Stimulated activated CD4-positive, alpha-beta T cell treated with anti-CD3 and anti-CD28 coated beads, Interleukin-15, amount 100 ng/mL, for 1 hour (primary cell): Measurements from ENCODE around the gene ADNP.

Experiments used
- DNase-seq, 2 donors: peaks; one replicate each; pipeline ENCODE4 v3.0.0-alpha.2; 2020; ENCODE audit warnings: low read depth in 1 of 2, low spot score in 1 of 2

Gene ADNP

DNA sequence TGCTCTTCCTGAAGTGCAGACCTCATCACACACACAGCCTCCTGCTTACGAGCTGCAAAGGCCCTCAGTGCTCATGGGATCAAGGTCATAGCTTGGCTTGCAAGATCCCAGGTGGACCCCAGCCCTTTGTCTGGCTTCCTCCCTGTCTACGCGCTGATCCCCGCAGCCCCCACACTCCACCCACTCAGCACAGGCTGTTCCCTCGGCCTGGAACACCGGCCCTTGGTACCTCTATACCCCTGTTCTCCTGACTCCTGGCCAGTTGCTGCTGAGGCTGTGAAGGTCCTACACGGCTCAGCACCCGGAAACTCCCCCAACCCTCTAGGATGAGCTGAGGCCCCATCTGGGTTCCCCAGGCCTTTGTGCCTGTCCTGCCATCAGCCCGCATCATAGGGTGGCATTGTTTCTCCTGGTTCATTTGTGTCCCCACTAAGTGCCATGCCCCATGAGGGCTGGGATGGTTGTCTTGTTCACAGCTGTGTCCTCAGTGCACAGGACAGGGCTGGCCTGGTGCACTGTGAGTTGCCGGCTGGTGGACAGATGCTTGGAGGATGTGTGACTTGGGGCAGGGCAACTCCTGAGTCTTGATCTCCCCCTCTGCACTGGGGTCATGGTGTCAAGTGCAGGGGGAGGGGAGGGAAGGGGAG is 57.0 kb downstream of the ADNP start:
- DNase-seq = no peak

DNA sequence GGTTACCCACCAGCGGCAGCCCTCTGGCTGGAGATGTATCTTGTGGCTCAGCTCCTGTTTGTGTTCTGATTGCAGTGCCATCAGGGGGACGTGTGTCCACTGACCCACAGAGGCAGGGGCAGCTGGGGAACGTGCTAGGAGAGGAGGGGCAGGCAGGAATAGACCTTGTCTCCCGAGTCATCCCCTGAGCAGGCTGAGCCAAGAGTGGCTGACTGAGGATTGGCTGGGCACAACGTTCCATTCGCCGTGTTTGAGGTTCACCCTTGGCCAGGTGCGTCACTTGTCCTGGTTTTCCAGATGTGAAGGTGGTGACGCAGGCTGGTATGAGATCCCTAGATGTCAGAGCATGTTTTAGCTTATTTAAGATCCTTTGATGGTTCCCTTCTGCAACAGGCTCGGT is 57.7 kb downstream of the ADNP start:
- no peak for DNase-seq

GRCh38 chr20:50872560-50873425 is 58.4 kb downstream of the ADNP start:
- DNase-seq = no peak

GRCh38 chr20:50870561-50871161 is 60.6 kb downstream of the ADNP start:
- no peak for DNase-seq

GRCh38 chr20:50868509-50869495 is 62.4 kb downstream of the ADNP start:
- no peak for DNase-seq

GRCh38 chr20:50867805-50868204 is 63.4 kb downstream of the ADNP start:
- no peak for DNase-seq

- no peak for DNase-seq
Measured at GRCh38 chr20:50866831-50867230, 64.4 kb downstream of the ADNP start.

- DNase-seq = no peak
Measured at GRCh38 chr20:50866036-50866685, 65.1 kb downstream of the ADNP start.

- DNase-seq = no peak
Measured at GRCh38 chr20:50865591-50865990, 65.6 kb downstream of the ADNP start.

DNA sequence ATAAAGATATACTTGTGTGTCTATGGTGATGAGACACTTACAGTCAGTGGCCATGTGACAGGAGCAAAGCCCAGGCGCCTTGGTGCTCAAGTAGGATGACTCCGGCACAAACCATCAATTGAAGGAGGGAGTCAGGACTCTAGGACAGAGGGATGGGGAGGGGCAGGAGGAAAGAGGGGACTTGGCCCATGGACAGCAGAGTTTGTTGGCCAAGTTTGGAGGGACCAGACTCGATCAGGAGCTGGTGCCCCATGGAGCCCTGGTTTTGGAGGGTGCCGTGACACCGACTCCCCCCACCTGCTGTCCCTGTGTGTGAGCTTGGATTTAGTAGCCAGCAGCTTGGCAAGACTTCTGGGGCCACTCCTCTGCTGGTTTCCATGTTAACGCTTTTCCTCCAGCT is 66.1 kb downstream of the ADNP start:
- no peak for DNase-seq

DNA sequence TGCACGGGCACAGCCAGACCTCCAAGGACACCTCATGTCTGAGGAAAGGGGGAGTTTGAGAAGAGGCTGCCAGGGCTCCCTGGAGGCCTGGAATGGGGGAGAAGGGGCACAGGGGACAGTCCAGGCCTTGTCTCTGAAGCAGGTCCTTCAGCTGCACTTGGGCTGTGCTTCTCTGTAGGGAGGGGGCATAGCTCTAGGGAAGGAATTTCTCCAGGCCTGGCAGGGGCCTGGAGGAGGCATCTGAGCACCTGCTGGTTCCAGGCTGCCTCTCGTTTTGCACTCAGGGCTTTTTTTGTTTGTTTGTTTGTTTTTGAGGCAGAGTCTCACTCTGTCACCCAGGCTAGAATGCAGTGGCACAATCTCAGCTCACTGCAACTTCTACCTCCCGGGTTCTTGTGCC is 68.7 kb downstream of the ADNP start:
- DNase-seq = no peak

GRCh38 chr20:50861012-50861411 is 70.2 kb downstream of the ADNP start:
- DNase-seq = no peak

- DNase-seq = no peak
Measured at GRCh38 chr20:50859161-50859560, 72.1 kb downstream of the ADNP start.

DNA sequence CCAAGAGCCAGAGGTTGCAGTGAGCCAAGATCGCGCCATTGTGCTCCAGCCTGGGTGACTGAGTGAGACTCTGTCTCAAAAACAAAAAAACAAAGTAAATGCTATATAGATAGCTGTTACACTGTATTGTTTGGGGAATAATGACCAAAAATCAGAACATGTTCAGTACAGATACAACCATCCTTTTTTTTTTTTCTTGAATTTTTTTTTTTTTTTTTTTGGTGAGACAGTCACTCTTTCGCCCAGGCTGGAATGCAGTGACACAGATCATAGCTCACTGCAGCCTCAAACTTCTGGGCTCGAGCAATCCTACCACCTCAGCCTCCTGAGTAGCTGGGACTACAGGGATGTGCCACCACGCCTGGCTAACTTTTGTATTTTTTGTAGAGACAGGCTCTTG is 72.7 kb downstream of the ADNP start:
- no peak for DNase-seq

DNA sequence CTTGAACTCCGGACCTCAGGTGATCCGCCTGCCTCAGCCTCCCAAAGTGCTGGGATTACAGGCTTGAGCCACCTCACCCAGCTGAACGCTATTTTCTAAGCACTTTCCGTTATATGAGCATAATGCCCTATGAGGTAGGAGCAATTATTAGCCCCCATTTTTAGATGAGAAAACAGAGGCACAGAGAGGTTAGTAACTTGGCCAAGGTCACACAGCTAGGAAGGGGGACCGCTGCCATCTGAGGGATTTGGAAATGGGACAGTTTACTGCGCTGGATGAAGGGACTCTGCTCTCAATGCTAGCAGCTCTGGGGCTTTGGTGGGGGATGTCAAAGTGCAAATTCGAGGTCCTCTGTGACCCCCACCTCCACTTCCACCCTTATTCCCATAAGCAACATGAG is 73.9 kb downstream of the ADNP start:
- no peak for DNase-seq

GRCh38 chr20:50856475-50857041 is 74.7 kb downstream of the ADNP start:
- no peak for DNase-seq

GRCh38 chr20:50855498-50856474 is 75.5 kb downstream of the ADNP start:
- no peak for DNase-seq

DNA sequence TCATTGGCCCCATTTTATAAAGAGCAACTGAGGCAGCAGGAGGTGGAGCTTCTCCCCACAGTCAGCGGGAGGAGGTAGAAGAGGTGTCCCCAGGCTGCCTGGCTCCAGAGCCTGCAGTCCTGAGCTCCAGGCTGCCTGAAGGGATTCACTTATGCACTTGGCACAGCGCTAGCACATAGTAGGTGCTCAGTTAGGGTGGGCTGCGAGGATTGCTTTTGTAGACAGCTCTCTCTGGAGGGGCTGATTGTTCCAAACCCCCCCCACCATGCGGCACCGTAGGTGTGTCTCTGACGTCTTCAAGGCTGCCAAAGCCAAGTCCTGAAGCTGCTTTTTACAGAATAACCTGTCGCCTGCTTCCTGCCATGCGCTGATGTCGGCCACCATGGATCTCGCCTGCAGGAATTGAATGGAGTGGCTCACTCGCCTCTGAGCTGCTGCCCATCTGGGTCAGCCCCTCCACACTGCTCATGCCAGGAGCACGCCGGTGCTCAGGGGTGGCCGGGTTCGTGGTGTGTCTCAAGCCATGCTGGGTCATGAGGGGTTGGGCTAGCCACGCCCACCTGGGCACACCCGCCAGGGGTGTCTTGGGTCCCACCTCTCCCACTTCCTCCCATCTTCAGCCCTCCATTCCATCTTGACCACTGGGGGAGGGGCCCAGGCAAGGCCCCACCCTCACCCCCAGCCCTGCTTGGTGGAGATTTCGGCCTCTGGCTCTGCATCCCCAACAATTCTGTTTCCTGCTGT is 76.6 kb downstream of the ADNP start:
- no peak for DNase-seq
